SW 1271 (cell line): Measurements from ENCODE around the gene ASB18.

Source experiments
- DNase-seq, 2 experiments: peaks; one replicate each; lab custom pipeline; 2025; lab: John Stamatoyannopoulos, UW

The ASB18 gene

GRCh38 chr2:236241181-236242056 is 22.8 kb downstream of the ASB18 start:
- DNase-seq: no peak

- DNase-seq: no peak
Measured at GRCh38 chr2:236240228-236240990, 23.8 kb downstream of the ASB18 start.

- no peak for DNase-seq
Measured at GRCh38 chr2:236239276-236240065, 24.7 kb downstream of the ASB18 start.

GRCh38 chr2:236238751-236239150 is 25.5 kb downstream of the ASB18 start:
- DNase-seq: no peak

- DNase-seq: no peak
Measured at GRCh38 chr2:236237468-236238190, 26.6 kb downstream of the ASB18 start.

GRCh38 chr2:236236559-236237452 is 27.4 kb downstream of the ASB18 start:
- DNase-seq: no peak

GRCh38 chr2:236229186-236229585 is 35.0 kb downstream of the ASB18 start:
- no peak for DNase-seq

GRCh38 chr2:236223675-236224074 is 40.5 kb downstream of the ASB18 start:
- no peak for DNase-seq

- DNase-seq: no peak
Measured at GRCh38 chr2:236221798-236222197, 42.4 kb downstream of the ASB18 start.

- no peak for DNase-seq
Measured at GRCh38 chr2:236219411-236219810, 44.8 kb downstream of the ASB18 start.

- no peak for DNase-seq
Measured at GRCh38 chr2:236217926-236218325, 46.3 kb downstream of the ASB18 start.

GRCh38 chr2:236216711-236217110 is 47.5 kb downstream of the ASB18 start:
- no peak for DNase-seq

GRCh38 chr2:236215761-236216333 is 48.4 kb downstream of the ASB18 start:
- DNase-seq: no peak

- no peak for DNase-seq
Measured at GRCh38 chr2:236215196-236215595, 49.0 kb downstream of the ASB18 start.

- no peak for DNase-seq
Measured at GRCh38 chr2:236214376-236214995, 49.7 kb downstream of the ASB18 start.

GRCh38 chr2:236211296-236211695 is 52.9 kb downstream of the ASB18 start:
- DNase-seq: no peak

GRCh38 chr2:236210536-236210935 is 53.7 kb downstream of the ASB18 start:
- no peak for DNase-seq

GRCh38 chr2:236209996-236210395 is 54.2 kb downstream of the ASB18 start:
- DNase-seq: no peak

GRCh38 chr2:236209535-236209934 is 54.7 kb downstream of the ASB18 start:
- peak in 1 of 2 experiments; percentile 14 for DNase-seq
